Mesendoderm (in vitro differentiated cells): ENCODE measurements around the gene MAP3K4.

ENCODE experiments used
- DNase-seq: peaks from one replicate; pipeline ENCODE4 v3.0.0; 2013
- H2AK5ac ChIP-seq: 2 replicates; pipeline ENCODE4 v1.6.1; 2013; ENCODE audit warnings: low read length, inconsistent platforms
- H2BK120ac ChIP-seq: 2 replicates; pipeline ENCODE4 v1.6.1; 2013; ENCODE audit warnings: low read depth, mild to moderate bottlenecking, low read length, moderate library complexity, mixed read lengths
- H2BK15ac ChIP-seq: replicated peaks from 2 replicates; pipeline ENCODE4 v1.6.1; 2013; ENCODE audit warnings: low read depth, mild to moderate bottlenecking, moderate library complexity
- H2BK5ac ChIP-seq: 2 replicates; pipeline ENCODE4 v1.6.1; 2013; ENCODE audit warnings: low read length, inconsistent platforms
- H3K18ac ChIP-seq: 2 replicates; pipeline ENCODE4 v1.6.1; 2013; ENCODE audit warnings: mild to moderate bottlenecking, low read length, mixed read lengths
- H3K23ac ChIP-seq: one replicate; pipeline ENCODE4 v1.6.1; 2013; ENCODE audit warnings: low read length
- H3K27ac ChIP-seq: 2 replicates; pipeline ENCODE4 v1.5.1; 2013; ENCODE audit warnings: low read depth, mild to moderate bottlenecking, inconsistent platforms, low read length, moderate library complexity
- H3K27me3 ChIP-seq: 2 replicates; pipeline ENCODE4 v1.6.1; 2013; ENCODE audit warnings: low read length, control low read depth, mild to moderate bottlenecking, inconsistent platforms; ENCODE audit not compliant: insufficient read depth, poor library complexity
- H3K36me3 ChIP-seq: 2 replicates; pipeline ENCODE4 v1.6.1; 2013; ENCODE audit warnings: low read length, inconsistent platforms; ENCODE audit not compliant: control insufficient read depth, insufficient read depth
- H3K4ac ChIP-seq: one replicate; pipeline ENCODE4 v1.6.1; 2013; ENCODE audit warnings: low read depth, mild to moderate bottlenecking, low read length, moderate library complexity
- H3K4me1 ChIP-seq: 2 replicates; pipeline ENCODE4 v1.6.1; 2013; ENCODE audit warnings: low read depth, low read length, inconsistent platforms; ENCODE audit not compliant: control insufficient read depth
- H3K4me2 ChIP-seq: 2 replicates; pipeline ENCODE4 v1.6.1; 2013; ENCODE audit warnings: low read length
- H3K4me3 ChIP-seq: 2 replicates; pipeline ENCODE4 v1.5.1; 2013; ENCODE audit warnings: mild to moderate bottlenecking, low read length
- H3K56ac ChIP-seq: one replicate; pipeline ENCODE4 v1.6.1; 2013; ENCODE audit warnings: low read length
- H3K79me1 ChIP-seq: 2 replicates; pipeline ENCODE4 v1.6.1; 2013; ENCODE audit warnings: low read length, inconsistent platforms
- H3K79me2 ChIP-seq: 2 replicates; pipeline ENCODE4 v1.6.1; 2013; ENCODE audit warnings: mild to moderate bottlenecking, low read length; ENCODE audit not compliant: control insufficient read depth, insufficient read depth
- H3K9ac ChIP-seq: 2 replicates; pipeline ENCODE4 v1.6.1; 2013; ENCODE audit warnings: low read length, inconsistent platforms
- H4K5ac ChIP-seq: one replicate; pipeline ENCODE4 v1.6.1; 2013; ENCODE audit warnings: low read length
- H4K8ac ChIP-seq: one replicate; pipeline ENCODE4 v1.6.1; 2013; ENCODE audit warnings: low read depth, mild to moderate bottlenecking, control low read depth, low read length, moderate library complexity
- WGBS: extraction: QIAGEN DNeasy Blood & Tissue Kit; methylation state at CpG from one replicate; pipeline ENCODE4 v1.1.7; 2013; ENCODE audit warnings: low lambda C conversion rate, missing lambda C conversion rate; ENCODE audit not compliant: insufficient coverage; ENCODE audit errors: extremely low coverage; 5-methylcytosine and 5-hydroxymethylcytosine counted together

The MAP3K4 gene

GRCh38 chr6:161139766-161140553 is 148.4 kb downstream of the MAP3K4 start:
- Histone ChIP-seq H3K27ac (no peak overlapping the region), H4K8ac (no peak overlapping the region), H3K18ac (no peak overlapping the region), H2AK5ac (no peak overlapping the region), H3K4ac (no peak overlapping the region), H3K23ac (no peak overlapping the region), H4K5ac (no peak overlapping the region), H3K56ac (no peak overlapping the region), H3K79me1 (no peaks in the 10 kb centered on the region), H3K9ac (no peak overlapping the region), H2BK5ac (no peak overlapping the region), H3K27me3 (no peaks in the 10 kb centered on the region), H3K79me2 (no peaks in the 10 kb centered on the region), H3K4me2 (no peak overlapping the region), H2BK120ac (no peak overlapping the region), H2BK15ac (no peak overlapping the region), H3K4me1 (no peaks in the 10 kb centered on the region), H3K4me3 (no peak overlapping the region), H3K36me3 (peaks cover 7% of the 10 kb centered on the region)
- WGBS, result no CpG with 5 or more reads among the region's 28 CpGs
- no peak for DNase-seq

- H3K56ac ChIP-seq, result no peak overlapping the region
These were observed 148.9 kb downstream of the MAP3K4 start for GRCh38 chr6:161140554-161140875.

GRCh38 chr6:161141173-161141572 is 149.6 kb downstream of the MAP3K4 start:
- Histone ChIP-seq H3K4ac (no peak overlapping the region), H4K5ac (no peak overlapping the region), H3K27ac (no peak overlapping the region), H2BK120ac (no peak overlapping the region), H3K4me2 (no peak overlapping the region), H3K9ac (no peak overlapping the region), H3K79me1 (no peaks in the 10 kb centered on the region), H2BK15ac (no peak overlapping the region), H2AK5ac (no peak overlapping the region), H2BK5ac (no peak overlapping the region), H4K8ac (no peak overlapping the region), H3K18ac (no peak overlapping the region), H3K79me2 (no peaks in the 10 kb centered on the region), H3K36me3 (peaks cover 8% of the 10 kb centered on the region), H3K56ac (no peak overlapping the region), H3K4me3 (no peak overlapping the region), H3K4me1 (no peaks in the 10 kb centered on the region), H3K27me3 (no peaks in the 10 kb centered on the region), H3K23ac (no peak overlapping the region)
- DNase-seq, result no peak
- no CpG with 5 or more reads among the region's 11 CpGs for WGBS

More at GRCh38 chr6:161140554-161140875, 148.9 kb downstream of the MAP3K4 start:
- Histone ChIP-seq H4K5ac (no peak overlapping the region), H3K4me2 (no peak overlapping the region), H3K4me3 (no peak overlapping the region), H2AK5ac (no peak overlapping the region), H3K4me1 (no peaks in the 10 kb centered on the region), H3K18ac (no peak overlapping the region), H3K79me2 (no peaks in the 10 kb centered on the region), H3K79me1 (no peaks in the 10 kb centered on the region), H3K23ac (no peak overlapping the region), H3K9ac (no peak overlapping the region), H3K27me3 (no peaks in the 10 kb centered on the region), H2BK15ac (no peak overlapping the region), H2BK5ac (no peak overlapping the region), H2BK120ac (no peak overlapping the region), H3K36me3 (peaks cover 5% of the 10 kb centered on the region), H3K4ac (no peak overlapping the region), H3K27ac (no peak overlapping the region), H4K8ac (no peak overlapping the region)
- DNase-seq, result no peak
- no CpG with 5 or more reads among the region's 10 CpGs for WGBS

- H3K4me1 ChIP-seq, result no peaks in the 10 kb centered on the region
- H3K9ac ChIP-seq, result no peak overlapping the region
- H3K4me3 ChIP-seq, result no peak overlapping the region
- H3K4me2 ChIP-seq, result no peak overlapping the region
- H3K79me1 ChIP-seq, result no peaks in the 10 kb centered on the region
- no peaks in the 10 kb centered on the region for H3K27me3 ChIP-seq
- DNase-seq, result no peak
- no peak overlapping the region for H4K5ac ChIP-seq
- no peak overlapping the region for H3K18ac ChIP-seq
- no peak overlapping the region for H3K23ac ChIP-seq
- no peak overlapping the region for H2BK120ac ChIP-seq
- no peak overlapping the region for H2AK5ac ChIP-seq
- no peak overlapping the region for H3K56ac ChIP-seq
- no peak overlapping the region for H2BK5ac ChIP-seq
- WGBS, result no CpG with 5 or more reads among the region's 5 CpGs
- peaks cover 11% of the 10 kb centered on the region for H3K36me3 ChIP-seq
- no peak overlapping the region for H4K8ac ChIP-seq
- no peak overlapping the region for H2BK15ac ChIP-seq
- no peaks in the 10 kb centered on the region for H3K79me2 ChIP-seq
- H3K27ac ChIP-seq, result no peak overlapping the region
- no peak overlapping the region for H3K4ac ChIP-seq
These were observed 151.4 kb downstream of the MAP3K4 start for GRCh38 chr6:161142957-161143296.

- no peak overlapping the region for H2BK15ac ChIP-seq
- H4K5ac ChIP-seq, result no peak overlapping the region
- no peak overlapping the region for H3K18ac ChIP-seq
- H3K4me1 ChIP-seq, result no peaks in the 10 kb centered on the region
- H3K4me3 ChIP-seq, result no peak overlapping the region
- H3K27me3 ChIP-seq, result no peaks in the 10 kb centered on the region
- no CpG with 5 or more reads among the region's 11 CpGs for WGBS
- no peak overlapping the region for H2BK120ac ChIP-seq
- H3K79me1 ChIP-seq, result no peaks in the 10 kb centered on the region
- H3K56ac ChIP-seq, result no peak overlapping the region
- H4K8ac ChIP-seq, result no peak overlapping the region
- H3K79me2 ChIP-seq, result no peaks in the 10 kb centered on the region
- H3K4me2 ChIP-seq, result no peak overlapping the region
- H2AK5ac ChIP-seq, result no peak overlapping the region
- H3K27ac ChIP-seq, result no peak overlapping the region
- no peak overlapping the region for H3K23ac ChIP-seq
- H3K36me3 ChIP-seq, result peaks cover 8% of the 10 kb centered on the region
- H3K4ac ChIP-seq, result no peak overlapping the region
- DNase-seq, result no peak
- H3K9ac ChIP-seq, result no peak overlapping the region
- no peak overlapping the region for H2BK5ac ChIP-seq
These were observed 152.3 kb downstream of the MAP3K4 start for GRCh38 chr6:161143663-161144430.
